CD4-positive, CD25-positive, alpha-beta regulatory T cell (primary cell): ENCODE data around the gene LRRC25. TPM values are rescaled to one million over a fixed set of nuclear protein-coding genes. Genes with fewer than 3 reads are reported as not detected.
A peak's percentile ranks its signal among the peaks of the same experiment; 100 is the strongest.

Experiments used
- ATAC-seq, 2 donors: fragments of 150-1000 bp; cut with Tn5 transposase; one replicate each; pipeline ENCODE4 v1.10.0; 2021; ENCODE audit warnings: low read depth in 2 of 2, moderate number of reproducible peaks in 2 of 2, moderate library complexity in 1 of 2
- DNase-seq, 3 donors: peaks; one replicate each; pipeline versions ENCODE4 v3.0.0 to v3.0.0-alpha.2; 2012 to 2022; ENCODE audit warnings: mixed read lengths in 1 of 3
- H3K27ac ChIP-seq: one replicate; pipeline ENCODE4 v1.7.0; 2013; ENCODE audit warnings: mild to moderate bottlenecking, low read length; ENCODE audit not compliant: insufficient read depth, poor library complexity, severe bottlenecking
- H3K27me3 ChIP-seq: one replicate; pipeline ENCODE4 v1.7.0; 2013; ENCODE audit warnings: low read length; ENCODE audit not compliant: control insufficient read depth, insufficient read depth
- H3K36me3 ChIP-seq: one replicate; pipeline ENCODE4 v1.7.0; 2013; ENCODE audit warnings: mild to moderate bottlenecking, low read length, moderate library complexity; ENCODE audit not compliant: control insufficient read depth, insufficient read depth
- H3K4me1 ChIP-seq: 2 replicates; pipeline ENCODE4 v1.7.0; 2013; ENCODE audit warnings: mild to moderate bottlenecking, low read length; ENCODE audit not compliant: insufficient read depth, control insufficient read depth, poor library complexity, severe bottlenecking
- H3K4me3 ChIP-seq: one replicate; pipeline ENCODE4 v1.7.0; 2013; ENCODE audit warnings: low read depth, mild to moderate bottlenecking, low read length, moderate library complexity
- H3K9me3 ChIP-seq, 2 experiments: 1 replicate in 1 of 2; 2 replicates in 1 of 2; pipeline ENCODE4 v1.7.0; 2013; ENCODE audit warnings: low read length in 2 of 2, mild to moderate bottlenecking in 1 of 2, moderate library complexity in 1 of 2; ENCODE audit not compliant: control insufficient read depth in 2 of 2
- H3K27ac Mint-ChIP-seq, 3 donors: one replicate each; pipeline ENCODE4 v1.8.0; 2020 to 2022; ENCODE audit warnings: mild to moderate bottlenecking in 3 of 3, mixed read lengths in 3 of 3, moderate library complexity in 2 of 3
- H3K27me3 Mint-ChIP-seq: one replicate; pipeline ENCODE4 v1.8.0; 2022; ENCODE audit warnings: mild to moderate bottlenecking, mixed read lengths
- H3K36me3 Mint-ChIP-seq: one replicate; pipeline ENCODE4 v1.8.0; 2020; ENCODE audit warnings: mixed read lengths
- H3K4me1 Mint-ChIP-seq, 4 donors: one replicate each; pipeline ENCODE4 v1.8.0; 2020 to 2022; ENCODE audit warnings: mixed read lengths in 4 of 4, mild to moderate bottlenecking in 1 of 4
- H3K4me3 Mint-ChIP-seq, 4 donors: one replicate each; pipeline ENCODE4 v1.8.0; 2020 to 2022; ENCODE audit warnings: mild to moderate bottlenecking in 4 of 4, mixed read lengths in 4 of 4, moderate library complexity in 3 of 4
- H3K9me3 Mint-ChIP-seq, 7 donors: one replicate each; pipeline ENCODE4 v1.8.0; 2020 to 2022; ENCODE audit warnings: mixed read lengths in 7 of 7, mild to moderate bottlenecking in 3 of 7, moderate library complexity in 2 of 7
- polyA plus RNA-seq, 4 donors: library from polyadenylated mRNA; unstranded; fragments of 300-500 nt; fragmentation: Illumina TruSeq; gene quantifications; one replicate each; pipeline ENCODE4 v1.2.3, GENCODE V29; 2021
- total RNA-seq: library from RNA; stranded (reverse); gene quantifications from one replicate; pipeline ENCODE4 v1.2.3, GENCODE V29; 2022

The LRRC25 gene
- total and polyA plus RNA-seq, 5 donors from 2014 or later, result 0.09 to 0.79 (median 0.25) TPM; not detected in 2

GRCh38 chr19:18428787-18429674 lies 31.6 kb upstream of the LRRC25 start:
- Histone ChIP-seq H3K4me1 (peaks cover 59% of the 10 kb centered on the region), H3K27ac (peak overlapping the region; percentile 93), H3K36me3 (no peaks in the 10 kb centered on the region), H3K9me3 (no peaks in the 10 kb centered on the region), H3K27me3 (no peaks in the 10 kb centered on the region), H3K4me3 (no peak overlapping the region)
- H3K4me1 Mint-ChIP-seq, result peaks cover 0 to 37% (median 6%) of the 10 kb centered on the region in 4 donors
- peak; percentile 83 to 84 for ATAC-seq
- peak; percentile 78 to 88 (median 84) for DNase-seq
- H3K4me3 Mint-ChIP-seq, result peak overlapping the region; percentile 68 to 79 (median 73)
- peak overlapping the region in 2 of 3 donors; percentile 60 to 80 for H3K27ac Mint-ChIP-seq
- H3K36me3 Mint-ChIP-seq, result no peaks in the 10 kb centered on the region
- H3K9me3 Mint-ChIP-seq, result no peaks in the 10 kb centered on the region
- no peaks in the 10 kb centered on the region for H3K27me3 Mint-ChIP-seq

GRCh38 chr19:18428173-18428786 lies 30.9 kb upstream of the LRRC25 start:
- Mint-ChIP-seq H3K9me3 (no peaks in the 10 kb centered on the region), H3K27ac (peak overlapping the region in 2 of 3 donors; percentile 9 to 80), H3K4me3 (peak overlapping the region in 3 of 4 donors; percentile 52 to 72 (median 71)), H3K36me3 (no peaks in the 10 kb centered on the region), H3K4me1 (peaks cover 0 to 44% (median 10%) of the 10 kb centered on the region in 4 donors), H3K27me3 (no peaks in the 10 kb centered on the region)
- H3K27me3 ChIP-seq, result no peaks in the 10 kb centered on the region
- H3K4me1 ChIP-seq, result peaks cover 64% of the 10 kb centered on the region
- ATAC-seq, result no peak
- no peak overlapping the region for H3K4me3 ChIP-seq
- H3K27ac ChIP-seq, result peak overlapping the region; percentile 93
- no peaks in the 10 kb centered on the region for H3K9me3 ChIP-seq
- DNase-seq, result no peak
- no peaks in the 10 kb centered on the region for H3K36me3 ChIP-seq

- Mint-ChIP-seq H3K4me1 (peaks cover 4 to 49% (median 15%) of the 10 kb centered on the region in 4 donors), H3K4me3 (peak overlapping the region in 1 of 4 donors; percentile 71), H3K27ac (no peak overlapping the region), H3K27me3 (no peaks in the 10 kb centered on the region), H3K36me3 (no peaks in the 10 kb centered on the region), H3K9me3 (no peaks in the 10 kb centered on the region)
- no peak overlapping the region for H3K27ac ChIP-seq
- no peaks in the 10 kb centered on the region for H3K9me3 ChIP-seq
- ATAC-seq (no peak), DNase-seq (no peak)
- no peaks in the 10 kb centered on the region for H3K27me3 ChIP-seq
- no peak overlapping the region for H3K4me3 ChIP-seq
- H3K36me3 ChIP-seq, result no peaks in the 10 kb centered on the region
- H3K4me1 ChIP-seq, result peaks cover 64% of the 10 kb centered on the region
These were observed 30.3 kb upstream of the LRRC25 start for GRCh38 chr19:18427743-18428113.

- no peak overlapping the region for H3K4me3 ChIP-seq
- H3K36me3 Mint-ChIP-seq, result no peaks in the 10 kb centered on the region
- H3K36me3 ChIP-seq, result no peaks in the 10 kb centered on the region
- H3K4me1 Mint-ChIP-seq, result peaks cover 7 to 53% (median 17%) of the 10 kb centered on the region in 4 donors
- DNase-seq (no peak), ATAC-seq (no peak)
- no peaks in the 10 kb centered on the region for H3K27me3 ChIP-seq
- no peaks in the 10 kb centered on the region for H3K9me3 ChIP-seq
- no peaks in the 10 kb centered on the region for H3K9me3 Mint-ChIP-seq
- no peak overlapping the region for H3K27ac ChIP-seq
- H3K4me3 Mint-ChIP-seq, result peak overlapping the region in 1 of 4 donors; percentile 69
- no peaks in the 10 kb centered on the region for H3K27me3 Mint-ChIP-seq
- H3K27ac Mint-ChIP-seq, result peak overlapping the region in 1 of 3 donors; percentile 68
- peaks cover 66% of the 10 kb centered on the region for H3K4me1 ChIP-seq
These were observed 29.8 kb upstream of the LRRC25 start for GRCh38 chr19:18427080-18427742.

GRCh38 chr19:18426416-18426767 lies 29.0 kb upstream of the LRRC25 start:
- Histone ChIP-seq H3K4me3 (no peak overlapping the region), H3K9me3 (no peaks in the 10 kb centered on the region), H3K27ac (no peak overlapping the region), H3K4me1 (peaks cover 74% of the 10 kb centered on the region), H3K36me3 (no peaks in the 10 kb centered on the region), H3K27me3 (no peaks in the 10 kb centered on the region)
- peak overlapping the region in 1 of 4 donors; percentile 39 for H3K4me3 Mint-ChIP-seq
- peak overlapping the region in 1 of 3 donors; percentile 38 for H3K27ac Mint-ChIP-seq
- H3K4me1 Mint-ChIP-seq, result peaks cover 7 to 61% (median 23%) of the 10 kb centered on the region in 4 donors
- ATAC-seq (no peak), DNase-seq (no peak)
- H3K9me3 Mint-ChIP-seq, result no peaks in the 10 kb centered on the region
- no peaks in the 10 kb centered on the region for H3K27me3 Mint-ChIP-seq
- H3K36me3 Mint-ChIP-seq, result no peaks in the 10 kb centered on the region

- H3K27ac ChIP-seq, result no peak overlapping the region
- H3K36me3 ChIP-seq, result no peaks in the 10 kb centered on the region
- Mint-ChIP-seq H3K4me1 (peaks cover 7 to 67% (median 27%) of the 10 kb centered on the region in 4 donors), H3K27ac (peak overlapping the region; percentile 38 to 90 (median 38)), H3K4me3 (peak overlapping the region in 2 of 4 donors; percentile 39 to 55), H3K36me3 (no peaks in the 10 kb centered on the region), H3K27me3 (no peaks in the 10 kb centered on the region), H3K9me3 (no peaks in the 10 kb centered on the region)
- H3K9me3 ChIP-seq, result no peaks in the 10 kb centered on the region
- ATAC-seq (no peak), DNase-seq (no peak)
- H3K27me3 ChIP-seq, result no peaks in the 10 kb centered on the region
- no peak overlapping the region for H3K4me3 ChIP-seq
- peaks cover 81% of the 10 kb centered on the region for H3K4me1 ChIP-seq
These were observed 28.3 kb upstream of the LRRC25 start for GRCh38 chr19:18425515-18426415.
